ENCODE data around the gene IRF2BPL.
A peak's percentile ranks its signal among the peaks of the same experiment; 100 is the strongest.

IRF2BPL gene

DNA sequence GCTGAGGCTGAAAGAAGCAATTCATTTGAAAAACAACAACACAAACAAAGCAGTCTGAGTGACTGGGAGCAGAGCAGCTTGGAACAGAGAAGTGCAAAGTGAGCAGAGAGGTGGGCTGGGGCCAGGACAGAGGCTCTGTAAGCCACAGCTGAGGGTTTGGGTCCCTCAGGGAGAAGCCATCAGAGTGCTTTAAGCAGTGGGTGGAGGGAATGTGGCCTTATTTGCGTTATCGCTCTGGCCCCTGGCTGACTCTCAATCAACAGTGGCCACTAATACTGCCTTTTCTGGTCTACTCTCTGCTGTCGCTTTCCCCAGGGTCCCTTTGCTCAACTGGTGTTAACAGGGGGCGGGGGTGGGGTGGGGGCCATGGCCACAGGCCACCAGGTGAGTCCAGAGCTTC, 44.2 kb downstream of the IRF2BPL start:
- in situ Hi-C loops (cut with MboI; ENCODE audit: low pct_unique_long_range_greater_than_20kb, low sequenced_read_pairs, unreplicated experiment), result no loop called here
- no peak for TF ChIP-seq CTCF (IDR thresholded peaks at IDR 0.05; ENCODE audit: extremely low read depth, insufficient read depth, missing control alignments)

DNA sequence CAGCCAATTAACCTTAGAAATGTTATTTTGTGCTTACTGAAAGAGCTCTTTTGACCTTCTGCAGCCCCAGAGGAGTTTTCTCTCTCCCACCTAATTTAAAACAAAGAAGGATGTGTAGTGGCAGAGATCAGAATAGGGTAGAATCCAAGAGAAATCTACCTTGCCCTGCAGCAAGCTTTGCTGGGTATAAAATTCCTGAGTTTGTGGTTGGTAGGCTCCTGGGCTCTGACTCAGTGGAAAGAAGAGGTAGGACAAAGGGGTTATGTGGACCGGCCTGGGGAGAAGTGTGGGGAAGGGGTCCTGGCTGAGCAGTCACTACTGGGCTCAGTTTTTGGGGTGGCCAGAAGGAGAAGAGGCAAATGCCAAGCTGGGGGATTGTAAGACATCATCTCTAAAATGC, 46.8 kb downstream of the IRF2BPL start:
- no peak for DNase-seq (ENCODE audit: low spot score)
- TF ChIP-seq CTCF (IDR thresholded peaks at IDR 0.05; ENCODE audit: extremely low read depth, insufficient read depth, missing control alignments), result no peak
- in situ Hi-C loops (cut with MboI; ENCODE audit: low pct_unique_long_range_greater_than_20kb, low sequenced_read_pairs, unreplicated experiment), result no loop called here

More for the DNA sequence above, 44.2 kb downstream of the IRF2BPL start:
- no peak for DNase-seq (ENCODE audit: low spot score)

DNA sequence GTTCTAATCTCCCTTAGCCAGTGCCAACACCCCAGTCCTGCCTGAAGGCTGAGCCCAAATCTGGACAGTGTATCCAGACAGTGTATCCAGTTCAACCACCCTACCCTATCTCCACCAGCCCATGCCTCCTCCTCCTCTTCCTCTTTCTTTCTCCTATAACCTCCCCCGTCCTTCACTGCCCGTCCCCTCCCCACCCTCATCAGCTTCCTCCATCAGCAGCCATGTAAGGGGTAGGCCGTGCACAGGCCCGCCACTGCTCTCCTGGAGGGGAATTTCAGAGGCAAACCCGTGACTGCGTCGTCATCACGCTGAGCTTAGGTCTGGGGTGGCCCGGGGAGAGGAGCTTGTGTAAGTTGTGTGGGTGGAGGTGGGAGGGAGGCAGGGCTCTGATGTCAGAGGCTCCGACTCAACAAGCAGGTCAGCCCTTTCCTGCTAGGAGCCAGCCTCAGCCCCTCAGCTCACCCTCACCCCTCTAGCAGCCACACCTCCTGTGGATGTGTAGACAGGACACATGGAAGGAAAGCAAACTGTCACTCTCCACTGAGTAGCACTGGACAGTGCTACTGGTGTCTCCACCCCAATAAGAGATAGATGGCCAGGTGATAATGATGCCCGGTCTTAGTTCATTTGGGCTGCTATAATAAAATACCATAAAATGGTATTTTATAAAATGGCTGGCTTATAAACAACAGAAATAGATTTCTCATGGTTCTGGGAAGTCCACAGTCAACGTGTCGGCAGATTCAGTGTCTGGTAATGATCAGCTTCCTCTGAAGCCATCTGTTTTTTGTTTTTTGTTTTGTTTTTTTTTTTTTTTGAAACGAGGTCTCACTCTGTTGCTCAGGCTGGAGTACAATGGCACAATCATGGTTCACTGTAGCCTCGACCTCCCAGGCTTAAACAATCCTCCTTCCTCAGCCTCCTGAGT, 50.5 kb downstream of the IRF2BPL start:
- peak; percentile 88 for DNase-seq (ENCODE audit: low spot score)
- in situ Hi-C loops (cut with MboI; ENCODE audit: low pct_unique_long_range_greater_than_20kb, low sequenced_read_pairs, unreplicated experiment), result no loop called here
- no peak for TF ChIP-seq CTCF (IDR thresholded peaks at IDR 0.05; ENCODE audit: extremely low read depth, insufficient read depth, missing control alignments)

- TF ChIP-seq CTCF (IDR thresholded peaks at IDR 0.05; ENCODE audit: extremely low read depth, insufficient read depth, missing control alignments), result no peak
- no peak for DNase-seq (ENCODE audit: low spot score)
- in situ Hi-C loops (cut with MboI; ENCODE audit: low pct_unique_long_range_greater_than_20kb, low sequenced_read_pairs, unreplicated experiment), result no loop called here
Observed at GRCh38 chr14:76976240-76977005, 52.1 kb downstream of the IRF2BPL start.

GRCh38 chr14:76975812-76976211, 52.7 kb downstream of the IRF2BPL start:
- no peak for DNase-seq (ENCODE audit: low spot score)
- no peak for TF ChIP-seq CTCF (IDR thresholded peaks at IDR 0.05; ENCODE audit: extremely low read depth, insufficient read depth, missing control alignments)
- in situ Hi-C loops (cut with MboI; ENCODE audit: low pct_unique_long_range_greater_than_20kb, low sequenced_read_pairs, unreplicated experiment), result no loop called here

- in situ Hi-C loops (cut with MboI; ENCODE audit: low pct_unique_long_range_greater_than_20kb, low sequenced_read_pairs, unreplicated experiment), result no loop called here
- DNase-seq (ENCODE audit: low spot score), result no peak
- no peak for TF ChIP-seq CTCF (IDR thresholded peaks at IDR 0.05; ENCODE audit: extremely low read depth, insufficient read depth, missing control alignments)
Observed at GRCh38 chr14:76975051-76975450, 53.5 kb downstream of the IRF2BPL start.
